Heart left ventricle (tissue), 13 donors: ENCODE data around the gene SRRM2.

ENCODE experiments used
- POLR2A ChIP-seq, 2 donors: fragments of 450-650 bp; IDR thresholded peaks; one replicate each; pipeline ENCODE4 v1.6.1; 2017; ENCODE audit warnings: antibody characterized with exemption in 2 of 2, mild to moderate bottlenecking in 2 of 2, moderate library complexity in 2 of 2
- TF ChIP-seq, protein P1 (sequence below), 12 donors: fragments of 200-600 bp; sonication (generic) in 4 of 12; IDR thresholded peaks; one replicate each; pipeline versions ENCODE4 v1.5.0 to v1.8.0; 2018 to 2022; ENCODE audit warnings: antibody characterized with exemption in 12 of 12, mild to moderate bottlenecking in 5 of 12
- donor health status: ischemic (EF 13 %, LVEDD 7.1; RV severe dilation, severe dysfunction).
- donor health status: DM: no; HTN: yes; CAD: no.
- donor health status: DM: no; HTN: no; CAD: no.
- donor health status: ischemic (EF 25% LVEDD 6.9; RV normal size, moderate dysfunction).
- donor health status: ischemic (EF 25% LVEDD 5.7; RV mildly dilated, moderate dysfunction).
- donor health status: ischemic (EF 35%, LVEDD 5.7; RV mildly dilated, moderate dysfunction).
- donor health status: nonischemic (EF 11% LVEDD 7.7; RV severe dilation, severe dysfunction).
- donor health status: DM: yes; HTN: yes; CAD: no.
- donor health status: PGD.
- donor health status: ischemic (EF 29% LVEDD 5.4; RV normal size, mild dysfunction).
- donor health status: nonischemic (EF 23%, LVEDD 6.1; RV moderate dilation, normal function).

DNA sequence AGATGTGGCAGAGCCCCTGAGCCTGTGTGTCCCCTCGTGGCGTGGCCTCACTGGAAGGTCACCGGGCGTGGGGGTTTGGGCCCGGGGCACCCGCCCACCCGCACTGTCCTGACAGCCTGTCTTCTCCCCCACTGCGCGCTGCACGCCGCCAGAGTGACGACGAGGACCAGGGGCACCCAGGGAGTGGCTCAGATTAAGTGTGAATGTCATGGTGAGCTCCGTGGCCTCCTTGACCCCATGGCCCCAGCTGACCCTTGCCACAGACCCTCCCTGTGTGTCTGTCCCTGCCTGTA, 47.5 kb upstream of the SRRM2 start:
- TF ChIP-seq, protein P1, sequence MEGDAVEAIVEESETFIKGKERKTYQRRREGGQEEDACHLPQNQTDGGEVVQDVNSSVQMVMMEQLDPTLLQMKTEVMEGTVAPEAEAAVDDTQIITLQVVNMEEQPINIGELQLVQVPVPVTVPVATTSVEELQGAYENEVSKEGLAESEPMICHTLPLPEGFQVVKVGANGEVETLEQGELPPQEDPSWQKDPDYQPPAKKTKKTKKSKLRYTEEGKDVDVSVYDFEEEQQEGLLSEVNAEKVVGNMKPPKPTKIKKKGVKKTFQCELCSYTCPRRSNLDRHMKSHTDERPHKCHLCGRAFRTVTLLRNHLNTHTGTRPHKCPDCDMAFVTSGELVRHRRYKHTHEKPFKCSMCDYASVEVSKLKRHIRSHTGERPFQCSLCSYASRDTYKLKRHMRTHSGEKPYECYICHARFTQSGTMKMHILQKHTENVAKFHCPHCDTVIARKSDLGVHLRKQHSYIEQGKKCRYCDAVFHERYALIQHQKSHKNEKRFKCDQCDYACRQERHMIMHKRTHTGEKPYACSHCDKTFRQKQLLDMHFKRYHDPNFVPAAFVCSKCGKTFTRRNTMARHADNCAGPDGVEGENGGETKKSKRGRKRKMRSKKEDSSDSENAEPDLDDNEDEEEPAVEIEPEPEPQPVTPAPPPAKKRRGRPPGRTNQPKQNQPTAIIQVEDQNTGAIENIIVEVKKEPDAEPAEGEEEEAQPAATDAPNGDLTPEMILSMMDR (IDR thresholded peaks at IDR 0.05): no peak
- no peak for TF ChIP-seq POLR2A (IDR thresholded peaks at IDR 0.05)
